Thyroid gland (tissue), 4 donors: ENCODE results near the gene ATP13A2. TPM values are rescaled to one million over a fixed set of nuclear protein-coding genes. Genes with fewer than 3 reads are reported as not detected.
"Not testable (repeated sequence)": the region's sequence is repeated elsewhere in the genome, so short reads cannot be mapped to it uniquely, and the experiment has no call there.

Source experiments
- DNase-seq, 2 donors: peaks; one replicate each; pipeline ENCODE4 v3.0.0-alpha.2; 2019
- H3K27ac ChIP-seq, 3 donors: fragments of 200-600 bp; sonication (generic); 1 replicate in 2 of 3; 2 replicates in 1 of 3; pipeline ENCODE4 v1.5.1; 2016 to 2019; ENCODE audit warnings: mild to moderate bottlenecking in 1 of 3, moderate library complexity in 1 of 3
- H3K27me3 ChIP-seq: fragments of 200-600 bp; sonication (generic); one replicate; pipeline ENCODE4 v1.5.1; 2019
- H3K36me3 ChIP-seq, 2 donors: fragments of 200-600 bp; sonication (generic); one replicate each; pipeline ENCODE4 v1.5.1; 2016 to 2019
- H3K4me1 ChIP-seq, 2 donors: fragments of 200-600 bp; sonication (generic); one replicate each; pipeline ENCODE4 v1.5.1; 2017 to 2019
- H3K4me3 ChIP-seq, 3 donors: fragments of 200-600 bp; sonication (generic); replicated peaks in 1 of 3; 1 replicate in 2 of 3; 2 replicates in 1 of 3; pipeline ENCODE4 v1.5.1; 2016; ENCODE audit warnings: mild to moderate bottlenecking in 1 of 3
- H3K9me3 ChIP-seq: fragments of 200-600 bp; sonication (generic); one replicate; pipeline ENCODE4 v1.5.1; 2017
- CTCF ChIP-seq, 6 experiments: fragments of 200-600 bp in 3 of 6; fragments of 450-650 bp in 3 of 6; sonication (generic) in 3 of 6; IDR thresholded peaks; one replicate each; pipeline ENCODE4 v1.5.1; 2016 to 2019; ENCODE audit warnings: antibody characterized with exemption in 6 of 6, mild to moderate bottlenecking in 2 of 6, inconsistent platforms in 1 of 6, moderate library complexity in 1 of 6
- POLR2A ChIP-seq, 2 donors: fragments of 450-650 bp; IDR thresholded peaks; one replicate each; pipeline ENCODE4 v1.6.1; 2017; ENCODE audit warnings: antibody characterized with exemption in 2 of 2, mild to moderate bottlenecking in 2 of 2, moderate library complexity in 1 of 2
- WGBS, 2 donors: methylation state at CpG; one replicate each; pipeline ENCODE4 v1.1.5; 2017; 5-methylcytosine and 5-hydroxymethylcytosine counted together
- intact Hi-C: fragments of 100-400 bp; cut with DNase I; formaldehyde crosslinking; loops from one replicate; pipeline ENCODE4 v1.15.1; 2023
- total RNA-seq, 4 donors: library from RNA; depleted of rRNA; stranded (reverse); fragments of >200 nt; gene quantifications; one replicate each; pipeline ENCODE4 v1.2.3, GENCODE V29; 2016

Gene ATP13A2
- total RNA-seq, 4 donors from 2014 or later: 28.7 to 47.0 (median 35.8) TPM

DNA sequence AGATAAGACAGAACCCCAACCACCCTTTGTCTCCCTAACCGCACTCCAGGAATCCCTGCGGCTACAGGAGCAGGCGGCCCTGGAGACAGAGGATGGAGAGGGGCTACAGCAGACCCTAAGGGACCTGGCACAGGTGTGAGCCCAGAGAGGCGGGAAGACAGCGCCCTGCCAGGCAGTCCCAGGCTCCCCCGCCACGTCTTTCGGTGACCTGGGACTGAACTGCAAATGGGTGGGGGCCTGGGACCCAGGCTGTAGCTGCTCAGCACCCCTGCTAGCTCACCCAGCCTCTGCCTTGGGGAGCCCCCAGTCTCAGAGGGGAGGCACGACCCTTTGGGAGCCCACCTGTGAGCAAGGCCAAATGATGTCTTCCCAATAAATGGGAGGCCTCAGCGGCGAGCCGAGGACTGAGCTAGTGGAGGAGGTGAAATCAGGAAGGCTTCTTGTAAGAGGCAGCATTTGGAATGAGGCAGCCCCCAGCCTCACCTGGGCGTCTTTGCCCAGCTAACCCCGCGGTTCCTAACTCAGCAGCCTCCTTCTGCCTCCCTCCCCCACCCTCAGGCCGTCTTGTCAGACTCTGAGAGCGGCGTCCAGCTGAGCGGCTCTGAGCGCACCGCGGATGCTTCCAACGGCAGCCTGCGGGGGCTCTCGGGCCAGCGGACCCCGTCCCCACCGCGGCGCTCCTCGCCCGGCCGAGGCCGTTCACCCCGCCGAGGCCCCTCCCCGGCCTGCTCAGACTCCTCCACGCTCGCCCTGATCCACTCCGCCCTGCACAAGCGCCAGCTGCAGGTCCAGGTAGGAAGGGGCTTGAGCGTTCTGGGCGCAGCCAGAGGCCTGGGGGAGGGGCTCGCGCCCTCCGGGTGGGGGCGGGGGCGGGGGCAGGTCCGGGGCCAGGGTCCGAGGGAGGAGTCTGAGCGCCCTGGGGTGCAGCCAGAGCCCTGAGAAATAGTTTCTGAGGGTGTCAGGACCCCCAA, 73.1 kb downstream of the ATP13A2 start:
- H3K9me3 ChIP-seq: no peaks in the 10 kb centered on the region
- no peaks in the 10 kb centered on the region for H3K27me3 ChIP-seq
- H3K27ac ChIP-seq: no peak overlapping the region
- intact Hi-C loops: no loop called here
- no peaks in the 10 kb centered on the region for H3K4me1 ChIP-seq
- 53 to 56% methylated on average over 43 to 49 of the region's 51 CpGs for WGBS, 2 donors
- DNase-seq: no peak
- H3K36me3 ChIP-seq: peaks cover 0 to 19% of the 10 kb centered on the region in 2 donors
- no peak overlapping the region for H3K4me3 ChIP-seq
- TF ChIP-seq CTCF (IDR thresholded peaks at IDR 0.05) (no peak), POLR2A (IDR thresholded peaks at IDR 0.05) (no peak)

DNA sequence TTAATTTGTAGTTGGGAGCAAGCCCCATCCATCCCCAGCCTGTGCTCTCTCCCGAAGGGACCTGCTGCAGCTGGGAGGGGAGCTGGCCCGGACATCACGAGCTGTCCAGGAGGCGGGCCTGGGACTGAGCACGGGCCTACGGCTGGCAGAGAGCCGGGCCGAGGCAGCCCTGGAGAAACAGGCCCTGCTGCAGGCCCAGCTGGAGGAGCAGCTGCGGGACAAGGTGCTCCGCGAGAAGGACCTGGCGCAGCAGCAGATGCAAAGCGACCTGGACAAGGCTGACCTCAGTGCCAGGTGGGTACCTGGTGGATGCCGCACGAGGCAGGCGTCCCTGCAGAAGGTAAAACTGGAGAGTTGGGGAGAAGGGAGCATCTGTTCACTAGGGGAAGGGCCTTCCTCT, 75.1 kb downstream of the ATP13A2 start:
- H3K9me3 ChIP-seq, H3K4me1 ChIP-seq, intact Hi-C loops, H3K27me3 ChIP-seq, H3K4me3 ChIP-seq, DNase-seq, H3K27ac ChIP-seq: not testable (repeated sequence)
- WGBS, 2 donors: 85 to 88% methylated on average over 16 of the region's 16 CpGs
- H3K36me3 ChIP-seq: peaks cover 0 to 22% of the 10 kb centered on the region in 2 donors

Other genes starting within 250 kb of the ATP13A2 start
- gene RNU1-2, start 115.9 kb downstream of the ATP13A2 start, total RNA-seq: under 1 TPM; under 0.01 TPM
- 10 to 100 TPM; 15.2 to 33.1 (median 22.1) TPM for gene CROCC, start 90.0 kb downstream of the ATP13A2 start, total RNA-seq
- gene MFAP2, start 31.3 kb downstream of the ATP13A2 start, total RNA-seq: 10 to 100 TPM in 2 of 4 donors, 1 to 10 TPM in 2; 1.4 to 21.1 (median 9.1) TPM
- 100 to 1,000 TPM; 112 to 162 (median 136) TPM for gene SDHB, start 42.1 kb upstream of the ATP13A2 start, total RNA-seq
- gene PADI2, start 107.5 kb upstream of the ATP13A2 start, total RNA-seq: under 1 TPM; 0.13 to 0.49 (median 0.38) TPM
- not detected for gene PADI1, start 193.2 kb upstream of the ATP13A2 start, total RNA-seq
- not detected for gene PADI3, start 237.2 kb upstream of the ATP13A2 start, total RNA-seq